H1 (cell line): ENCODE data around the gene COL5A1.

ENCODE experiments used
- CTCF ChIP-seq, 3 experiments: IDR thresholded peaks; 1 replicate in 2 of 3; 2 replicates in 1 of 3; pipeline versions ENCODE4 v1.5.1 to v1.6.1; 2011; ENCODE audit warnings: low read length in 3 of 3, mild to moderate bottlenecking in 3 of 3, inconsistent platforms in 2 of 3, low read depth in 1 of 3, moderate library complexity in 1 of 3; ENCODE audit not compliant: insufficient read depth in 1 of 3; ENCODE audit errors: control extremely low read depth in 1 of 3
- HDAC2 ChIP-seq, 2 experiments: fragments of 300-600 bp in 1 of 2; sonication (generic) in 1 of 2; IDR thresholded peaks; 2 replicates each; pipeline ENCODE4 v1.6.1; 2011 to 2012; ENCODE audit warnings: low read depth in 2 of 2, low read length in 2 of 2, mild to moderate bottlenecking in 2 of 2, moderate library complexity in 2 of 2, borderline replicate concordance in 1 of 2, inconsistent platforms in 1 of 2
- POLR2A ChIP-seq, 2 experiments: IDR thresholded peaks; 1 replicate in 1 of 2; 2 replicates in 1 of 2; pipeline ENCODE4 v1.6.1; 2011; ENCODE audit warnings: low read depth in 2 of 2, low read length in 2 of 2, mild to moderate bottlenecking in 2 of 2; ENCODE audit errors: control extremely low read depth in 1 of 2
- POLR2AphosphoS5 ChIP-seq: IDR thresholded peaks from 2 replicates; pipeline ENCODE4 v1.6.1; 2011; ENCODE audit warnings: low read depth, low read length

- TF ChIP-seq POLR2A (IDR thresholded peaks at IDR 0.05; ENCODE audit: control extremely low read depth in 1 of 2, low read depth in 2 of 2, low read length in 2 of 2) (no peak), POLR2AphosphoS5 (no peak), HDAC2 (IDR thresholded peaks at IDR 0.05; ENCODE audit: borderline replicate concordance in 1 of 2, low read depth in 2 of 2, low read length in 2 of 2) (no peak), CTCF (IDR thresholded peaks at IDR 0.05; ENCODE audit: control extremely low read depth in 1 of 3, insufficient read depth in 1 of 3, low read depth in 1 of 3, low read length in 3 of 3) (no peak)
These were observed 194.9 kb downstream of the COL5A1 start for GRCh38 chr9:134836406-134836970.
